ENCODE results near the gene ATP9B. TPM values are rescaled to one million over a fixed set of nuclear protein-coding genes. Genes with fewer than 3 reads are reported as not detected.
"Not testable (repeated sequence)": the region's sequence is repeated elsewhere in the genome, so short reads cannot be mapped to it uniquely, and the experiment has no call there.

The ATP9B gene
- total RNA-seq, 1 experiment from 2014 or later: 10.7 TPM

DNA sequence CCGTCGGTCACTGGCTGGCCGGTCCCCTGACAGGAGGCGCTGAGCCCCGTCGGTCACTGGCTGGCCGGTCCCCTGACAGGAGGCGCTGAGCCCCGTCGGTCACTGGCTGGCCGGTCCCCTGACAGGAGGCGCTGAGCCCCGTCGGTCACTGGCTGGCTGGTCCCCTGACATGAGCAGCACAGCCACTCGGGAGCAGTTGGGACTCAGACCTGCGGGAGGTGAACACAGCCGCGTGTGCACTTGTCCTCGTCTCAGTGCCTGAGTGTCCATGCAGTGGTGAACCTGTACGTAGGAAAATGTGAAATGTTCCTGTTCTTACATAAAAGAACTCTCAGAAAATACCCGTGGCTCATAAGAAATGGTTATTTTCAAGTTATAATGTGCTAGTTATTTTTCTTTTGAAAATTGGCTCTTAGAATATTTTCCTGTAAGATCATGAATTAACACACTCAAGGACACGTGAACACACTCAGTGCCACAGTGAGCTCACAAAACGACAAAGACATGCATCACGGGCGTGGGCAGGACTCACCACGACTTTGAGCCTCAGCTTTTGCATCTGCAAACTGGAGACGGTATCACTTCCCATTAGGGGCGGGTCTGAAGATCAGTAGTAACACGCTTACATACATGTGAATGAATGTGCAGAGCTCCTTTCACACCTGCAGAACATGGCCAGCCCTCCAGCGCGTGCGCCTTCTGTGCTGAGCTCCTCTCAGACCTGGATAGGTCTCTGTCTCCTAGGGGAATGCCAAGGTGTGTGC lies 305.4 kb downstream of the ATP9B start:
- DNase-seq (ENCODE audit: low read depth in 1 of 2, low spot score in 2 of 2): no peak
- Histone ChIP-seq H3K27me3 (replicated peaks) (no peaks in the 10 kb centered on the region), H3K4me1 (replicated peaks) (peaks cover 3% of the 10 kb centered on the region; the same call in 1 of the 2 replicates), H3K36me3 (no peaks in the 10 kb centered on the region), H3K4me3 (no peak overlapping the region), H3K9me3 (replicated peaks) (no peaks in the 10 kb centered on the region), H3K27ac (no peak overlapping the region)

DNA sequence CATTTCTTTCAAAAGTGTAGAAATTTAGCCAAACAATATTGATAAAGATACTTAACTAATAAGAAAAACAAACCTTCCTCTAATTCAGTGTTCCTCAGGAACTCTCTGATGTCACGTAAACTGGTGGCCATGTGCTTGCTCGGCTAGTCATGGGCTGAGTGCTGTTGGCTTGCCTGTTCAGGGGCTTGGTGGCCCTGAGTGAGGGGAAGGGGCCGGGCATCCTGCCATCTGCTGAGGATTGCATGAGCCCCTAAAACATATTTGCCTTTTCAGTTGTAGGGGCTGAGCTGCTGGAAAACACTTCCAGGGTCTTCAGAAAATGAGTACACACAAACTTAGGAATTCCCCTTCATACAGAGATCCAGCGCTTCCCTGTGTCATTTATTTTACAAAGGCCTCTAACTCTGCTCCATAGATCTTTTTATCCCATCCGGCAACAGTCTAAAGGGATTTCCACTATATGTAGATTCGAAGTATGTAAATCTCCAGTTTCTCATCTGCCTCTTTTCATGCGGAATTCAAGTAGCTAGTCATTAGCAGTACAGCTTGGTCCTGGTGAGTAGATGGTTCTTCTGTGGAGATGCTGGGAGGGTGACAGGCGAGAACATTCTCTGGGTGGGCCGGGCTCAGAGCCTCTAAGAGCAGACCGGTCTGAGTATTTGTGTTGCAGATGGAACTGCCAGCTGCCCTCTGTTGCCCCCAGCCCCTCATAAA lies 306.4 kb downstream of the ATP9B start:
- H3K36me3 ChIP-seq: no peaks in the 10 kb centered on the region

DNA sequence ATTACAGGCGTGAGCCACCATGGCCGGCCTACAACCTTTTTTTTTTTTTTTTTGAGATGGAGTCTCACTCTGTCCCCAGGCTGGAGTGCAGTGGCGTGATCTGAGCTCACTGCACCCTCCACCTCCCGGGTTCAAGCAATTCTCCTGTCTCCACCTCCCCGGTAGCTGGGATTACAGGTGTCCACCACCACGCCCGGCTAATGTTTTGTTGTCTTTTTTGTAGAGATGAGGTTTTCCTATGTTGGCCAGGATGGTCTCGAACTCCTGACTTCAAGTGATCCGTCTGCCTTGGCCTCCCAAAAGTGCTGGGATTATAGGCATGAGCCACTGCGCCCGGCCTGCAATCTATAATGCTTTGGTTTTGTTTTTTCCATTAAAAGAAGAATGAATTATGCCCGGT lies 307.5 kb downstream of the ATP9B start:
- not testable (repeated sequence) for H3K9me3 ChIP-seq (replicated peaks); H3K36me3 ChIP-seq; H3K27me3 ChIP-seq (replicated peaks); H3K27ac ChIP-seq; H3K4me1 ChIP-seq (replicated peaks); H3K4me3 ChIP-seq
- peak in 1 of 2 experiments; percentile 20 for DNase-seq (ENCODE audit: low read depth in 1 of 2, low spot score in 2 of 2)

More for the DNA sequence above, 306.4 kb downstream of the ATP9B start:
- no peaks in the 10 kb centered on the region for H3K27me3 ChIP-seq (replicated peaks)
- no peak overlapping the region for H3K4me3 ChIP-seq
- peaks cover 3% of the 10 kb centered on the region; the same call in 1 of the 2 replicates for H3K4me1 ChIP-seq (replicated peaks)
- H3K27ac ChIP-seq: no peak overlapping the region
- no peak for DNase-seq (ENCODE audit: low read depth in 1 of 2, low spot score in 2 of 2)
- H3K9me3 ChIP-seq (replicated peaks): no peaks in the 10 kb centered on the region

GRCh38 chr18:79377187-79377891 lies 308.1 kb downstream of the ATP9B start:
- Histone ChIP-seq H3K36me3 (no peaks in the 10 kb centered on the region), H3K9me3 (replicated peaks) (no peaks in the 10 kb centered on the region), H3K27me3 (replicated peaks) (no peaks in the 10 kb centered on the region), H3K4me1 (replicated peaks) (peaks cover 3% of the 10 kb centered on the region; the same call in 1 of the 2 replicates), H3K4me3 (no peak overlapping the region), H3K27ac (no peak overlapping the region)
- DNase-seq (ENCODE audit: low read depth in 1 of 2, low spot score in 2 of 2): peak in 1 of 2 experiments; percentile 22

- Histone ChIP-seq H3K4me3 (no peak overlapping the region), H3K9me3 (replicated peaks) (no peaks in the 10 kb centered on the region), H3K27me3 (replicated peaks) (no peaks in the 10 kb centered on the region), H3K4me1 (replicated peaks) (peaks cover 3% of the 10 kb centered on the region; the same call in 1 of the 2 replicates), H3K36me3 (no peaks in the 10 kb centered on the region), H3K27ac (no peak overlapping the region)
- peak; percentile 50 to 68 for DNase-seq (ENCODE audit: low read depth in 1 of 2, low spot score in 2 of 2)
Observed at GRCh38 chr18:79378536-79379250, 309.5 kb downstream of the ATP9B start.

- Histone ChIP-seq H3K4me3 (no peak overlapping the region), H3K4me1 (replicated peaks) (peaks cover 3% of the 10 kb centered on the region; the same call in 1 of the 2 replicates), H3K27me3 (replicated peaks) (no peaks in the 10 kb centered on the region), H3K27ac (no peak overlapping the region), H3K36me3 (no peaks in the 10 kb centered on the region), H3K9me3 (replicated peaks) (no peaks in the 10 kb centered on the region)
- DNase-seq (ENCODE audit: low read depth in 1 of 2, low spot score in 2 of 2): no peak
Observed at GRCh38 chr18:79379251-79379905, 310.2 kb downstream of the ATP9B start.

DNA sequence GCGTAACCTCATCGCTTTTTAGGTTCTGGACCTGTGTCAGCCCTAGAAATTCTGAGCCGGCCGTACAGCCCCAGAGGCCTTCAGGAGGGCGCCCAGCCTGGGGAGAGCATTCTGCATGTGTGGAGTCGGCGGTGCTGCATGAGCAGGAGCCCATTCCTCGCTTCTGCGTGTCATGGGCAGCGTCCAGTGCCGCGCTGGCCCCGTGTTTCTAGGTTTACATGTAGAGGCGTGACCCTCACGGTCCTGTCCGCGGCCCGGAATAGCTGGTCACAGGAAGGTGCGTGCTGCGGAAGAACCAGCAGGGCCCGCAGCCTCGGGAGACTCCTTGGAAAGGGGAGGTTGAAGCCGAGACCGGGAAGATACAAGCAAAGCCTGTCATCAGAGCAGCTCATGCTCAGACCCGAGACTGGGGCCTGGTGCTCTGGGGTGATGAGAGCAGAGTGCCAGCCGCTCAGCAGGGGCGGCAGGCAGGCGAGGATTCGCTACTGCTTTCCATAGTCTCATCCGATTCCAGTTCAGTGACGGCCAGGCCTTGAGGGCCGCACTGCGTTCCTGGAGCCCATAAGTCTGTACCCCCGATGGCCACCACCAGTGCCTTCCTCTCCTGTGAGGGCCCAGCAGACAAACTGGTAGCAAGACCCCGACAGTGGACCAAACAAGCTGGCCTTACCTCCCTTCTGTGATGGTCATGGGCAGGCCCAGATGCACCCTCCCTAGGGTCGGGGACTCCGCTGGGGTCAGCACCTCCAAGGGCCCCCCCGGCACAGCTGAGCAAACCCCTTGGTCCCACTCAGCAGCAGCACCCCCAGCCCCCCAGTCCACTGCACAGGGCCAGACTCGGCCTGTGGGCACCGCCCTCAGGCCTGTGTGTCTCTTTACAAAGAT lies 311.0 kb downstream of the ATP9B start:
- Histone ChIP-seq H3K27ac (no peak overlapping the region), H3K4me1 (replicated peaks) (peaks cover 3% of the 10 kb centered on the region; the same call in 1 of the 2 replicates), H3K4me3 (no peak overlapping the region), H3K9me3 (replicated peaks) (no peaks in the 10 kb centered on the region), H3K27me3 (replicated peaks) (no peaks in the 10 kb centered on the region), H3K36me3 (no peaks in the 10 kb centered on the region)
- peak in 1 of 2 experiments; percentile 41 for DNase-seq (ENCODE audit: low read depth in 1 of 2, low spot score in 2 of 2)

- Histone ChIP-seq H3K27ac (no peak overlapping the region), H3K4me3 (no peak overlapping the region), H3K27me3 (replicated peaks) (no peaks in the 10 kb centered on the region), H3K4me1 (replicated peaks) (peaks cover 3% of the 10 kb centered on the region; the same call in 1 of the 2 replicates), H3K36me3 (no peaks in the 10 kb centered on the region), H3K9me3 (replicated peaks) (no peaks in the 10 kb centered on the region)
- DNase-seq (ENCODE audit: low read depth in 1 of 2, low spot score in 2 of 2): peak; percentile 59 to 75
Observed at GRCh38 chr18:79380816-79381806, 311.9 kb downstream of the ATP9B start.

- H3K9me3 ChIP-seq (replicated peaks): no peaks in the 10 kb centered on the region
- no peak overlapping the region for H3K4me3 ChIP-seq
- H3K36me3 ChIP-seq: no peaks in the 10 kb centered on the region
- DNase-seq (ENCODE audit: low read depth in 1 of 2, low spot score in 2 of 2): peak in 1 of 2 experiments; percentile 34
- H3K4me1 ChIP-seq (replicated peaks): peaks cover 3% of the 10 kb centered on the region; the same call in 1 of the 2 replicates
- no peaks in the 10 kb centered on the region for H3K27me3 ChIP-seq (replicated peaks)
- no peak overlapping the region for H3K27ac ChIP-seq
Observed at GRCh38 chr18:79381811-79382311, 312.7 kb downstream of the ATP9B start.

DNA sequence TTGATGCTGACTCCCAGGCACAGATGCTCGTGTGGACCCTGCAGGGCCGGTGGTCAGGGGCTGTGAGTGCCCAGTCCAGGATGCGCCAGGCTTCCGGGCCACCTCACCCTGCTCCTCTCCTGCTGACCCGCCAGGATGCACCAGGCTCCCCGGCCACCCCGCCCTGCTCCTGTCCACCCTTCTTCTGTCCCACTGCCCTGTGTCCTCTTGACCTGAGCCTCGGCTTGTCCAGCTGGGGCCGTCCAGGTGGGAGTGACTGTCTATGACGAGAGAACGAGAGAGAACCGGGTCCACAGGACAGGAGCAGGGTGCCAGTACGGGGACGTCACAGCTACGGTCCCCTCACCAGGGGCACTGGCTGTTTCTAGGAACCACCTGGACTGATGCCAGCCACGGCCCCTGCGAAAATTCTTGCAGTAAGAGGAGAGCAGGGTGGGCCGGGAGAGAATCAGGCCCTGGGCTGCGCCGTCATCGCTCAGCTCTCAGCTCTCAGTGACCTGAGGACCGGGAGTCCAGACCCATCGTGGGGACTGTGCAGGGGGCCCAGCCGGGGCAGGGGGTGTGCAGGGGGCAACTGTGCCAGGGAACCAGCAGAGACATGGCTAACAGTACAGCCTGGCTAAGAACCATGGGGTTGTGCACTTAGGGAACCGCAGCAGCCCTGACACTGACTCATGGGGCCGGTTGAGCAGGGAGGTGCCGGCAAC lies 313.6 kb downstream of the ATP9B start:
- no peaks in the 10 kb centered on the region for H3K9me3 ChIP-seq (replicated peaks)
- peaks cover 3% of the 10 kb centered on the region; the same call in 1 of the 2 replicates for H3K4me1 ChIP-seq (replicated peaks)
- no peak overlapping the region for H3K4me3 ChIP-seq
- H3K36me3 ChIP-seq: no peaks in the 10 kb centered on the region
- peak in 1 of 2 experiments; percentile 40 for DNase-seq (ENCODE audit: low read depth in 1 of 2, low spot score in 2 of 2)
- H3K27me3 ChIP-seq (replicated peaks): no peaks in the 10 kb centered on the region
- H3K27ac ChIP-seq: no peak overlapping the region

Measured in SJSA1 (cell line).